ENCODE results near the gene MAPK8IP2. TPM values are rescaled to one million over a fixed set of nuclear protein-coding genes. Genes with fewer than 3 reads are reported as not detected.
"Not testable (repeated sequence)": the region's sequence is repeated elsewhere in the genome, so short reads cannot be mapped to it uniquely, and the experiment has no call there.

Gene MAPK8IP2
- total and polyA plus RNA-seq, 2 of the 4 experiments (the other 2 are of a cell fraction): under 0.01 to 0.14 TPM

DNA sequence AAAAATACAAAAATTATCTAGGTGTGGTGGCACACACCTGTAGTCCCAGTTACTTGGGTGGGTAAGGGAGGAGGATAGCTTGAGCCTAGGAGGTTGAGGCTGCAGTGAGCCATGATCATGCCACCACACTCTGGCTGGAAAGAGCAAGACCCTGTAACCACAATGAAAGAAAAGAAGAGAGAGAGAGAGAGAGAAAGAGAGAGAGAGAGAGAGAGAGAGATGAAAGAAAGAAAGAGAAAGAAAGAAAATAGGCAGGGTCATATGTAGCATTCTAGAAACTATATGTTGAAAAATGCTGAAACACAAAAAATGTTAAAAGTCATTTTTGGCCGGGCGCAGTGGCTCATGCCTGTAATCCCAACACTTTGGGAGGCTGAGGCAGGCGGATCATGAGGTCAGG is 13.7 kb downstream of the MAPK8IP2 start:
- H3K4me1 ChIP-seq (ENCODE audit: control insufficient read depth, insufficient read depth, low read length); in situ Hi-C loops (cut with MboI; ENCODE audit: low sequenced_read_pairs); BruUV-seq (replicated peaks); H3K4ac ChIP-seq (ENCODE audit: low read depth, low read length); H3K4me3 ChIP-seq (ENCODE audit: insufficient read depth, low read depth, low read length); H2AK9ac ChIP-seq (replicated peaks; ENCODE audit: low read depth, low read length, poor library complexity); ATAC-seq (ENCODE audit: low read depth); H2AFZ ChIP-seq (replicated peaks; ENCODE audit: low read length, poor library complexity); POLR2A ChIA-PET (ENCODE audit: unreplicated experiment); H3K4me2 ChIP-seq (ENCODE audit: low read depth, low read length); H4K20me1 ChIP-seq (ENCODE audit: insufficient read depth, low read length); DNase-seq; H3K14ac ChIP-seq (replicated peaks; ENCODE audit: low read depth, low read length); H2AK5ac ChIP-seq (ENCODE audit: low read depth, low read length); H4K5ac ChIP-seq (ENCODE audit: low read depth, low read length); H3K56ac ChIP-seq (ENCODE audit: extremely low read depth, insufficient read depth, low read length); H4K8ac ChIP-seq (ENCODE audit: low read depth in 2 of 2, low read length in 2 of 2); H2BK5ac ChIP-seq (ENCODE audit: low read depth, low read length, poor library complexity, severe bottlenecking); H3K23ac ChIP-seq (ENCODE audit: low read depth, low read length); CTCF ChIA-PET; H3K9me3 ChIP-seq (ENCODE audit: control insufficient read depth, insufficient read depth, low read length); H3K79me1 ChIP-seq (ENCODE audit: low read depth in 1 of 2, low read length in 2 of 2); H3K9me1 ChIP-seq (ENCODE audit: insufficient read depth, low read length); H4K91ac ChIP-seq (ENCODE audit: insufficient read depth, low read depth, low read length); H2BK20ac ChIP-seq (ENCODE audit: low read depth, low read length); H3K36me3 ChIP-seq (ENCODE audit: control insufficient read depth, insufficient read depth, low read length); H2BK120ac ChIP-seq (ENCODE audit: low read depth, low read length); H2BK15ac ChIP-seq (ENCODE audit: low read depth, low read length); H3K9ac ChIP-seq (ENCODE audit: low read depth, low read length); H3K27ac ChIP-seq (ENCODE audit: insufficient read depth, low read length); dilution Hi-C loops (cut with HindIII; ENCODE audit: low sequenced_read_pairs, unreplicated experiment); H3K18ac ChIP-seq (ENCODE audit: low read depth, low read length); intact Hi-C loops (cut with micrococcal nuclease): not testable (repeated sequence)
- WGBS, 2 experiments (ENCODE audit: extremely low coverage in 2 of 2, insufficient read length in 1 of 2): no CpG with 5 or more reads among the region's 3 CpGs
- H3K27me3 ChIP-seq (ENCODE audit: control insufficient read depth, insufficient read depth, low read length): peaks cover 38% of the 10 kb centered on the region
